ENCODE measurements around the gene RPL38.

- no peak for TF ChIP-seq EP300 (IDR thresholded peaks at IDR 0.05; ENCODE audit: borderline replicate concordance in 1 of 2, low read depth in 1 of 2, low read length in 1 of 2)
- no peak for TF ChIP-seq POLR2AphosphoS5 (IDR thresholded peaks at IDR 0.05; ENCODE audit: low read depth, low read length)
- TF ChIP-seq SMC3 (IDR thresholded peaks at IDR 0.05; ENCODE audit: low read depth, low read length), result no peak
These were observed 48.1 kb downstream of the RPL38 start for GRCh38 chr17:74251569-74251968.

Data from SK-N-SH (cell line).